GM19463 (cell line): ENCODE data around the gene NTRK3.

Source experiments
- ATAC-seq: cut with Tn5 transposase; IDR thresholded peaks from one replicate; pipeline ENCODE4 v1.9.1; 2021; ENCODE audit warnings: mild to moderate bottlenecking, moderate library complexity; ENCODE audit not compliant: unreplicated experiment

The NTRK3 gene

DNA sequence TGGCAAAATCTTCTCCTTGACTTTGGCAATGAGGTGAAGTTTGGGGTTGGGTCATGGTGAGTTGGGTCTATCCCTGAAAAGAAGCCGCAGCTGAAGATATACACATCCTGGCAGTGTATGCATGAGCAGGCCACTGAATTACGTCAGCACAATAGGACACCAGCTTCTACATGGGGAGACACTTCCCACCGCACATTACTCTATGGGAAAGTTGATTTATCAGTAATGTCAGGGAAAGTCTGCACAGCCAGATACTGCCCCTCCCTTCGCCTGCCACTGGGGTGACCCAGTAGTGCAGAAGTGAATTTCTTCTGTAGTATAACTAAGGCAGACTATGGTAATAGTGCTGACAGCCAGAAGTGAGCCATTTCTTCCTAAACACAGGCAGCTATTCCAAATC, 245.0 kb downstream of the NTRK3 start:
- ATAC-seq = no peak

DNA sequence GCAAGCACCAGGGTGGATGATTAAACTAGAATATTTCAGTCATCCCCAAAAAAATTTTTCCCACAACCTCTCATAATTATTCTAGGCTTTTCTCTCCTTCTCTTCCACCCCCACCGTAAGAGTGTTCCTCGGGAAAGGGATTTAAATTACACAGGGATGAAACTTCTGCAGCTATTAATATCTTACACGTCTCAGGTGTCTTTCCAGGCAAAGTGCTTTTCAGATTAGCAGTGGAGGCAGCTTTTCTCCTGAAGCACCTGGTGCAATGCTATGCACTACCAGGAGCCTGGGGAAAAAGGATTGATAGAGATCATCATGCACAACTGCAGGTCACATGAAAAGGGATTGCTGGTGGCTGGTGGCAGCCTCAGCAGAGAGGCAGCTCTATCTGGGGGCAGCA, 250.4 kb downstream of the NTRK3 start:
- no peak for ATAC-seq

DNA sequence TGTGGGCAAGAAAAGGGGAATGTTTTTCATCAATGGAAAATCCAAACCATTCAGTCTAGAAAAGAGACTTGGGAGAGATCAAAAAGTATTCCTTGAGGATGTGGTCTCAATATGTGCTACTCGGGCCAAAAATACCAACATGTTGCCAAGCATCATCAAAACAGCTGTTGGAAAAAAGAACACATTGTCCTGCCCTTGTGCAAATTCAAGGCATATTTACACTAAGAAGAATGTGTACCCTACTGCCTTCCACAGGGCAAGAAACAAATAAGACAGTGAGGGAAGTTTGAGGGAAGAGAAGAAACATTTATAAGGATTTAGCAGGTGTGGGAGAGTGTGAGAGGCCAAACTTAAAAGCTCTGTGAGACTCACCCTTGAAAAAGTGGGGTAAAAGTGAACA, 252.1 kb downstream of the NTRK3 start:
- no peak for ATAC-seq

DNA sequence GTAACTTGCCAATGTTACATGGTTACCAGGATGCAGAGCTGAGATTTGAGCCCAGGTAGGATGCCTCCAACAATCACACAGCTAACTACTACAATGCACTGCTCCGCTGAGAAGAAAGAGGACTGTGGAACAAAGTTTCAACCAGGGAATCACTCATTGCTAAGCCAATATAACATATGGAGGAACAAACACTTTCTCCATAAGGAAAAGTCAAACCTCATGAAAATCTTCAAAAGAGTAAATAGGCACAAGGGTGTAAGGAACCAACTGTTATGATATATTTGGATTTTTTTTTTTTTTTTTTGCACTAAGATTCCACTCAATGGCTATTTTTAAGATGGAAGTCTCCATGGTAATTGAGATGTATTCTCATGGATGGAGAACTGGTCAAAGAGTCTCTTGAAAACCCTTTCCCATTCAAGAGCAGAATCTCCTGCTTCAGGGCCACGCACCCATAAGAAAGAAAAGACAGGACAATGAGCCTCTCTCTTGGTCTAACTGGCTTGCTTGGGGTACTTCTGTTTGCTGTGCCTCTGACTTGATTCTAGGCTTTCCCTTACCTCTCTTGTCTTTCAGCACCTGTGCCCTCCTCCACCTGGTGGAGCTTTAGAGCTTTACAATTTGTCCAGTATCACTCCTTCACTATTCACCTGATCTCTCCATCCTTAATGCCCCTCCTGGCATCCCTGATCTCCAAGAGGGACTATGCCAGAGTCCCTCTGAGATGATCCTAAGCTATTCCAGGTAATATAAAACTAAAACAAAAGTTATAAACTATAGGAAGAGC, 252.8 kb downstream of the NTRK3 start:
- ATAC-seq = no peak

DNA sequence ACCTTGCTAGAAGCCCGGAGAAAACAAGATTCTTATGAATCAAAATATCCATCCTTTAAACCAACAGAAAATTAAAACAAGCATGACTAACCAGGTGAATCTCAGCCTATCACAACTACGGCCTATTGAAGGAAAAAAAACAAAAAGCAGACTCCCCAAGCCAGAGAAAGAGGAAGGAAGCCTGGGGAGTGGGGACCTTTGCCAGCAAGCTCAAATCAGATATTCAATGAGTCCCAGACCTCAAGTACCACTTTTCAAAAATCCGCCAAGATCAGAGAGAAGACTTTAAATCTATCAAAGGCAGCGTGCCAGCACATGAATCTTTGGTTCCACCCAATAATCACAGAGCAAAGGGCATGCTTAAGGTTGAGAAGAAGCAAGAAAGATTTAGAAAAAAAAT, 253.8 kb downstream of the NTRK3 start:
- no peak for ATAC-seq

DNA sequence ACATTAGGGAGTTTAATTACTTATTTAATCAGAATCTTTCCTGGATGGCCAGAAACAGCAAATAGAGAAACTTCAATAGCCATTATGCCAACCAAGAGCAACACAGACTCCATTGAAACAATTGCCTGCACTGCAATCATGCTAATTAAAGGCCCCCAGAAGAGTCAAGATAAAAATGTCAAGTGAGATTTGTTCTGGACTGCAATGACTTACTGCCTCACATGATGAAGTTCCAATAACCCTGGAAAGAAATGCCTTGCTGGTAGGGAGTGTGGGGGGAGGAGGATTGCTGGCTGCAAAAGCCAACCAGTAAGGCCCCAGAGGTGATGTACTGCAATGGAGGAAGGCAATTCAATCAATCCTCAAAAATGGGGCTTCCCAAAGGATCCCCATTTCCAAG, 257.9 kb downstream of the NTRK3 start:
- ATAC-seq = no peak

DNA sequence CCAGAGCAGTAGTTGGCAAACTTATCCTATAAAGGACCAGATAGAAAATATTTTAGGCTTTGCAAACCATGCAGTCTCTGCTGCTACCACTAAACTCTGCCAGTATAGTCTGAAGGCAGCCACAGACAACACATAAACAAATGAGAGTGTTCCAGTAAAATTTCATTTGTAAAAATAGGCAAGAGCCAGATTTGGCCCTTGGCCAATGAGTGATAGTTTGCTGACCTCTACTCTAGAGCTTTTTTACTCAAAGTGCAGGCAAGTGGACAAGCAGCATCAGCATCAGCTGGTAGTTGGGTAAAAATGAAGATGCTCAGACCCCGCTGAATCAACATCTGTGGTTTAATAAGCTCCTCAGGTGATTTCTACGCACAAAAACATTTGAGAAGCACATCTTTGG, 269.8 kb downstream of the NTRK3 start:
- ATAC-seq = no peak

DNA sequence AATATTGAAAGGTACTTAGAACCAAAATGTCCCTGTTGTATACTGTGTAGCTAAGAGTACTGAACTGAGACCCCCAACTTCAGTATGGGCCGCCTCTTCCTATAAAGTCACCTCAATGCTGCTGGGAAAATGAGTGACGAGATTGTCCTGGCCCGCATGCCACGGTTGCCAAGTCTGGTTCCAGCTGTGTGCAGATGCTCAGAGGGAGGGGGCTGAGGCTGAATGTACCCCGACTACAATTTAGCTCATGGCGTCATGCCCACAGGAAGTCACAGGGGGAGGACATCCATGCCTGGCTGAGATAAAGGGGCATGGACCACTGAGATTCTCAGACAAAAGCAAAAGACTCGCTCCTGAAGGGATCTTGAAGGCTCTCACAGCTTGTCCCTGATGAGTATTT, 271.1 kb downstream of the NTRK3 start:
- no peak for ATAC-seq

DNA sequence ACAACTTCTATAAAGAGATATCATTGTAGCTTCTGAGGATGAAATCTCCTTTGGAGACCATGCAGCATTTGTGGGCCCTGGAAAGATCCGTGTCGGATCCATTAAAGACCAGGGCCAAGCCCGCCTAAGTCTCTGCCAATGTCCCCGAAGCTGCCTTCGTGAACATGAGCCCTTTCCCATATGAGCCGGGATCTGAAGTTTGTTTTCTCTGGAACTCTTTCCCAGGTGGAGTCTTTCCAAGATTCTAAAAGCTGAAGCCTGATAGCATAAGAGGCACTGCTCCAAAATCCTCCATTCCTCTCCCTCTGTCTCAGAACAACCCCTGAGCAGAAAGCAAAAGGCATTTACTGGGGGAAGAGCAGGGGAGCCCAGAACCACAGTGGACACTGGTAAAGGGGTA, 274.6 kb downstream of the NTRK3 start:
- ATAC-seq = no peak

DNA sequence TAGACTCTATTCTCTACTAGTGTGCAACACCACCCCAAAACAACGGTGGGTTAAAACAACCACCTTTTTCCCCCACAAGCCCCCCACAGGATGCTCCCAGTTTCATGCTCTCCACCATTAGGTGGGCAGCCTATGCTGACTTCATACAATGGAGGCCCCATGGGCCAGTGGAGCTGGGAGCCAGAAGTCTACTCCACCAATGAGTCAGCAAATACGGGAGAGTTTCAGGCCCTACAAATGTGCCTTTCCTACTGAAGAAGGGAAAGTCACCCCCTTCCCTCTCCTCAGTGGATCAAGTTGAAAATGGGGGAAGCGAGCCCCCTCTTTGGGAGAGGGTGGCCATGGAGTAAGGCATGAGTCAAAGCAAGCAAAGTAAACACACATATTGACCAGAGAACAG, 278.6 kb downstream of the NTRK3 start:
- ATAC-seq = no peak

DNA sequence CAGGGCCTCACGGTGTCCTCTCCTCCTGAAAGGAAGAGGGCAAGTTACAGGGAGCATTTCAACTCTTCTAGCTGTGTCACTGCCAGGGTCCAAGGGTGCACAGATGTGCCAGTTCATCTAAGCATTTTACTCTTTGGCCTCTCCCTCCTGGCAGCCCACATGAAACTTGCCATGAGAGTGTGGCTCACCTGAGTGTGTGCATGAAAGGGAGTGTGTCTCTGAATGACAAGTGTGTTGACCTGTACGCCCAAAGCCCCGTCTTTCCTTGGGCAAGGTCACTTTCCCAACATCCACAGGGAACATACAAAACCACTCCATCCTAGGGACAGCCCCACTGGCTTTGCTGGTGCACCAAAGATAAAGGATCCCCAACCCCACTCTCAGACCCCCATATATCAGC, 280.0 kb downstream of the NTRK3 start:
- ATAC-seq = no peak

DNA sequence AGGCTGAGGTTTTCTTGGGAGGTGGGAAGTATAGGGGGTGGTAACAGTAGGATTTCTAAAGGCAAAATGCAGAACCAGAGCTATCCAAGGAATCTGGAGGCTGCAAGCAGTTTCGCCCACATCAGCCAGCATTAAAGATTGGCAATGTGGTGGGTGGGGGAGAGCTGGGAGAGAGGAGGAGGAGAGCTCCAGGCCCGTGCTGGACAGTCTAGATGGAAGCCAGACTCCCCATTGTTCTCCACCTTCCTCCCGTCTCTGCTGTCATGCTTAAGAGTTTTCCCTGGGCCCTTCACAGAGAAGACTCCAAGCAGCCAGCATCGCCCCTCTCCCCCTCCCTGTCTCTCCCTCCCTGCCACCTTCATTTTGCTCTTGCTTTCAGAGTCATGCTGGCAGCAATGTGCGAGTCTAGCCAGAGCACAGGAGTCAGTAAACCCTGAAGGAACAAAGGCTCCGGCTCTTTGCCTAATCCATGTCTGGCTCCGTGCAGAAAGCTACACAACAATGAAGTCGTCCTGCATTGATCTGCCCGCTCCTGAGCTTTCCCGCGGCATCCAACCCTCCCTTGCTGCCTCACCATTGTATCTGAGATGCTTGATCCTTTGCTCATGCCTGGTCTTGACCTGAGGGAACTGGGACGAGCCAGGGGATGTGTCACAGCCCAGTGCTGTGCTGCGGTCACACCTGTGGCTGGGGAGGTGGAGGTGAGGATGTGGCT, 282.9 kb downstream of the NTRK3 start:
- ATAC-seq = no peak

DNA sequence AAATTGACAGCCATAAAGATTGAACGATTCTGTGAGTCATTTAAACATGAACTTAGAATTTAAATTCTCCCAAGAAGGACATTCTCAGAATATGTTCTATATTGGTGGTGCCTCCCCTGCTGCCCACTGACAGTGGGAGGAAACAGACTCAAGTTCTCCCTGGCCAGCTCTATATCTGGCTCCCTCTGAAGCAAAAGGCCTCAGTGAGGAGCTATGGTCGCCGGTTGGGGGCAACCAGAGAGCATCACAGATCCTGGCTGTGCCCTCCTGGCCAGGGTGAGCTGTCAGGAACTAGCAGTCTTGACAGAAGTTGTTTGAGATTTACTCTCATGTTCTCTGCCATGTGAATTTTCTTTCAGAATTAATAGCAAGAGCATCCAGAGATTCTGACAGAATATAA, 285.5 kb downstream of the NTRK3 start:
- ATAC-seq = no peak

DNA sequence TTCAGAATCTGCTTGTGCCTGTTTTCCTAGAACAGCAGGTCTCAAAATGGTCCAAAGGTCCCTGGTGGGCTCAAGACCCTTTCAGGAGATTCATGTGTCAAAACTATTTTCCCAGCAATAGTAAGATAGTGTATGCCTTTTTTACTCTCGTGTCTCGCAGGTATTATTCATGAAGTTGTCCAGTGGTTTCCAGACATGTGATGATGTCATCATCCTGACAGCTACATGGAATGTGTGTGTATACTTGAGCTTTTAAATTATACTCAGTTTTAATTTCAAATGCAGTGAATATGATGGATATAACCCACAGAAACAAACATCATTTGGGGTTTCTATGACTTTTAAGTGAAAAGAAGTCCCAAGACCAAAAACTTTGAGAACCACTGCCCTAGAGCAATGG, 288.6 kb downstream of the NTRK3 start:
- ATAC-seq = no peak

DNA sequence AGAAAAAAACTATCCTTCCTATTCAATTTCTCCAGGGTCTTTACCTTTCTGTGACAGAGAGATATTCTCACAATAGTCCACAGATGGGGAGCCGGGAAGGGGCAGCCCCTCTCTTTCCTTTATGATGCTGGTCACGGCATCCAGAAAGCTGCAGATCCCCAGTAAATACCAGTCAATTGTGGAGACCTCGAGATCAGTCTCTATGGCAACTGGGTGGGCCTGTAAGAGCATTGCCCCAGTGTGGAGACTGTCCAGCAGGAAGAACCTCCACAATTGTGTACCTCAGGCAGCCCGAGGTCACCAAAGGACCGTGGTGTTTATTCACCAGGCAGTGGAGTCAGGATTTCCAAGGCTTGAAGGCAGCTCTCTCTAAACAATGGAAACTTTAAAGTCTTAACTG, 291.2 kb downstream of the NTRK3 start:
- ATAC-seq = no peak

DNA sequence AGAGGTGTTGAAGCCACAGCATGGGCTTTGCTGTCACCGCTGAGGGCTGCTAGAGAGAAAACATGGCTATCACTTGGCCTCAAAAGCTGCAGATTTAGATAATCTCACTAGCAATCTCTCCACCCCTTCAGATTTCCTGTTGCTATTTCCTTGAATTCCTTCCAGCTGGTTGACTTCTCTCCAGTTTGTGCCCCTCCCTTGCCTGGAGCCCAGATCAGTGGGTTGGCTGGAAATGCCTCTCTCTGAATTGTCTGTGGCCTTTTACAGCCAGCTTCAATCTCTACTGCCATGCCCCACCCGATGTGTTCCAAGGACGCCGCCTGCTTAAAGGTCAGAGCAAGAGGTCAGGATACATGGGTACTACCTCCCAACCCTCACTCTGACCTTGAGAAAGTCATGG, 294.1 kb downstream of the NTRK3 start:
- ATAC-seq = no peak

DNA sequence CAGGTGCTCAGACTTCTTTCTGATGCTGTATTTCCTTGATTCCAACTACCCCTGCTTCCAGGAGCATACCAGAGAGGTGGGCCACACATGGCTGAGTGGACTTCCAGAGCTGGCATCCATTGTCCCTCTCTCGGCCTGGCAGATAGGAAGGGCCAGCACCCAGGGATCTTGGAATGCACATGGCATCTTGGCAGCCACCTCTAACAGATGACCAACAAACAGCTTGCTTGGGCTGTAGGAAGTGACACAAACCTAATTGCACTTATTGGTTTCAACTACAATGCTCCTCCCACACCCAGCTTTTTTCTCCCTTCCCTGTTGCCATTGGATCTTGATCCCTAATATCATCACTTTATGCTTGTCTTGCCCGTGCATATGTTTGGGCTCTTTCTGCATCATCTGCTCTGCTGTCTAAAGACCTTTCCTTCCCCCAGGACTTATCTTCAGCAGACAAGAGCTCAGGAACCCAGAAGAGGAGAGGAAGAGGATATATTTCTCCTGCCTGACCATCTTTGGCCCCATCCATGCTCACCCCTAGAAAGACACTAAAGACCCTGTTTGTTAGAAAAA, 294.6 kb downstream of the NTRK3 start:
- ATAC-seq = no peak

DNA sequence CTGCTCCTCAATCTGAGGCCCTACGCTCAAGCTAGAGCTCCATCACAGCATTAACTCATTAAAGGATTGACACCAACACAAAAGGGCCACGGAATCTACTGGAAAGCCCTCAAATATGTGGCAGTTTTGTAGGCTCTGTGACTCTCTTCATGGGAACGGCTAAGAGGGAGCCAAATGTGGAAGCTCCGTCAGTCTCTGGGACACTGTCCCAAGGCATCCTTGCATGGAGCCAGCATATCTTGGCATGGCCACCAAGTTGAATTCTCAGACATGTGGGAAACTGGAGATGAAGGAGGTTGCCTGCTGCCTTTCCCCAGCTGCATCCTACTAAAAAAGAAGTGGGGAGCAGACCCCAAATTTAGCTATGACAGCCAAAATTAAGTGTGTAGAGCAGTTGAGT, 296.9 kb downstream of the NTRK3 start:
- ATAC-seq = no peak

DNA sequence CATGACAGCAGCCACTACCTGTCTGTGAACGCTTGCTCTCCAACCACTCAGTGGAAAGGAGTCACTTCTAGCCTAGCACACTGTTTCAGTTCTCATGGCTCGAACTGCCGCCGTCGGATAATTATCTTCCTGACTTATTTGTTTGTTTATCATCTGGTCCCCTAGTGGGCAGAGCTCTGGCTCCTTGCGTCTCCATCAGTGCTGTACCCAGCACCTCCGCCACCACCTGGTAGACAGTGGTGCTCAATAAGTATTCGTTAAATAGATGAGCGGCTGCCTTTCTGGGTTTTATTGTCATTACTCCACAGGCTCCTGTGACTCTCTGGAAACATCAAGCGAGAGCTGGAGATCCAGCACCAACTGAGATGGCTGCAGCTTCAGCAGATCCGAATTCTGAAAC, 297.5 kb downstream of the NTRK3 start:
- ATAC-seq = no peak

DNA sequence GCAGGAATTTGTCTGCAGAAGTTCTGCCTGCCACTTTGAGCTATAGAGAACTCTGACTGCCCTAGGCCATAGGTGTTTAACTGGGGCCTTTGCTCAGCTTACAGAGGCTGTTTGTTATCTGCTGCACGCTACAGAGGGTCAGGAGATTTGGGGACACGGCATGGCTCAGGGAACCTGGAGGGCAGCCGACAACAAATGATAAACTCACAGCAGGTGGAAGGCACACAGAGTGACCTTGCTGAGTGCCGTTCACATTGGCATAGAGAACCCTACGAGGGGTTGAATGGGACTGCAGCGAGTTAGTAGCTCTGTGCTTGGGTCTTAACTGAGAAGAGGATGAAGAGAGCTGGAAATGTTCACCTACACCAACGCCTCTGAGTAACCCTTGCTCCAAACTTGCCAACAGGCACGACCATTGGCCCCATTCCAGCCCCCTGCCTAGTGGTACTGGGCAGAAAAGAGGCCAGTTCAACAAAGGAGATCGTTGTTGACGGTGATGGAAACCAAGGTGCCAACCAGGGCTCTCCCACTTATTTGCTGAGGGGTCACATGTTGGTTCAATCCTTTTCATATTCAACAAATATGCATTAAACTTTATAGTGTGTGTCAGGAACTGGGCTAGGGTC, 301.1 kb downstream of the NTRK3 start:
- no peak for ATAC-seq

DNA sequence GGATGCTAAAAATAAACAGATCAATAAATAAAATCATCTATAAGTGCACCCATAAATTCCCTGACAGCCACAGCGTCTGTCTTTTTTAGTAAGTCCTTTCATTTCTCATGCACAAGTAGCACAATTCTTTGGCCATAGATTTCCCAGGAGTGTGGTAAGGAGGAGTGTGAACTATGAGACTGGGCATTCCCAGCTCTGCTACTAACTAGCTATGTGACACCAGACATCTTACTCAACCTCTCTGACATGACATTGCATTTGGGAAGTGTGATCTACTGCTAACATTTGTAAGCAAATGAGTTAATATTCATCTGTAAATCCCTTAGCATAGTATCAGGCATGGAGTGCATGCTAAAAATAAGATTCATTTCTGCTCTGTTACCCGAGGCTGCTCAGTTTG, 301.7 kb downstream of the NTRK3 start:
- no peak for ATAC-seq

DNA sequence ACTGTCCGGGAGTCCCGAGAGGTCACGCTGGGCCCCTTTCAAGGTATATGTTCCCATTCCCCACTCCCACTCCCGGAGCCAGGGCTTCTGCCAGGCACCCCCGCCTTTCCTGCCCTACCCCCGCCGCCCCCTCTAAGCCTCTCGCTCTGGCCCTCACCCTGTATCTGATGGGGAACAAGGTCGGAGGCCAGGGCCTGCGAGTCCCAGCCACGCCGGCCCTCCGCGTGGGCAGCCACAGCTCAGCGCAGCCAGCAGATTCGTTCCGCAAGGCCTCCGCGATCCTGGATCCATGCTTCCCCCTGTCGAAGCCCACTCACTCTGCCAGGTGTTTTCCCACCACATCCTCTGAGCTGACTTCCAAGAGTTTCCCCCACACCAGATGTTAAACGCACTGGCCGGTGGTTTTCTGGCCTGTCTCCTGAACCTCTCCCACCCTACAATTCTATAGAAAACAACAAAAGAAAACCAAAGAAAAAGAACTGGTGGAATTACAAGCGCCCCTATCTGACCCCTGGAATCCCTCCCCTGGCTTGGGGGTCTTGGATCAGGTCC, 303.7 kb downstream of the NTRK3 start:
- no peak for ATAC-seq
